ENCODE data around the gene ANO8.
"Not testable (repeated sequence)": the region's sequence is repeated elsewhere in the genome, so short reads cannot be mapped to it uniquely, and the experiment has no call there.

ANO8 gene

DNA sequence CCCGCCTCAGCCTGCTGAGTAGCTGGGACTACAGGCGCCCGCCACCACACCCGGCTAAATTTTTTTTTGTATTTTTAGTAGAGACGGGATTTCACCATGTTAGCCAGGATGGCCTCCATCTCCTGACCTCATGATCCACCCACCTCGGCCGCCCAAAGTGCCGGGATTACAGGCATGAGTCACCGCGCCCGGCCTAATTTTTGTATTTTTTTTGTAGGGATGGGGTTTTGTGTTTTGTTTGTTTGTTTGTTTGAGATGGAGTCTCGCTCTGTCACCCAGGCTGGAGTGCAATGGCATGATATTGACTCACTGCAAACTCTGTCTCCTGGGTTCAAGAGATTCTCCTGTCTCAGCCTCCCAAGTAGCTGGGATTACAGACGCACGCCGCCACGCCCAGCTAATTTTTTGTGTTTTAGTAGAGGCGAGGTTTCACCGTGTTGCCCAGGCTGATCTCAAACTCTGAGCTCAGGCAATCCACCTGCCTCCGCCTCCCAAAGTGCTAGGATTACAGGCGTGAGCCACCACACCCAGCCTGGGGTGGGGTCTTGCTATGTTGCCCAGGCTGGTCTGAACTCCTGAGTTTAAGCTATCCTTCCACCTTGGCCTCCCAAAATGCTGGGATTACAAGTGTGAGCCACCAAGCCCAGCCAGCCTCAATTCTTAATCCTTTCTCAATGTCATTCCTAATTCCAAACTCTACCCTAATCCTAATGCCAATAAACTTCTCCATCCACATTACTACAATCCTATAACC, 29.4 kb upstream of the ANO8 start:
- H3K27ac ChIP-seq (ENCODE audit: insufficient read depth, low read length, poor library complexity, severe bottlenecking); H3K9me3 ChIP-seq (ENCODE audit: control insufficient read depth, low read length); H3K4me3 ChIP-seq (ENCODE audit: insufficient read depth, low read depth, low read length, poor library complexity, severe bottlenecking); DNase-seq; H3K36me3 ChIP-seq (ENCODE audit: control insufficient read depth, insufficient read depth, low read length); H3K4me1 ChIP-seq (ENCODE audit: control insufficient read depth, insufficient read depth, low read length, poor library complexity, severe bottlenecking); H3K27me3 ChIP-seq (replicated peaks; ENCODE audit: control insufficient read depth, insufficient read depth, low read length, poor library complexity, severe bottlenecking): not testable (repeated sequence)

DNA sequence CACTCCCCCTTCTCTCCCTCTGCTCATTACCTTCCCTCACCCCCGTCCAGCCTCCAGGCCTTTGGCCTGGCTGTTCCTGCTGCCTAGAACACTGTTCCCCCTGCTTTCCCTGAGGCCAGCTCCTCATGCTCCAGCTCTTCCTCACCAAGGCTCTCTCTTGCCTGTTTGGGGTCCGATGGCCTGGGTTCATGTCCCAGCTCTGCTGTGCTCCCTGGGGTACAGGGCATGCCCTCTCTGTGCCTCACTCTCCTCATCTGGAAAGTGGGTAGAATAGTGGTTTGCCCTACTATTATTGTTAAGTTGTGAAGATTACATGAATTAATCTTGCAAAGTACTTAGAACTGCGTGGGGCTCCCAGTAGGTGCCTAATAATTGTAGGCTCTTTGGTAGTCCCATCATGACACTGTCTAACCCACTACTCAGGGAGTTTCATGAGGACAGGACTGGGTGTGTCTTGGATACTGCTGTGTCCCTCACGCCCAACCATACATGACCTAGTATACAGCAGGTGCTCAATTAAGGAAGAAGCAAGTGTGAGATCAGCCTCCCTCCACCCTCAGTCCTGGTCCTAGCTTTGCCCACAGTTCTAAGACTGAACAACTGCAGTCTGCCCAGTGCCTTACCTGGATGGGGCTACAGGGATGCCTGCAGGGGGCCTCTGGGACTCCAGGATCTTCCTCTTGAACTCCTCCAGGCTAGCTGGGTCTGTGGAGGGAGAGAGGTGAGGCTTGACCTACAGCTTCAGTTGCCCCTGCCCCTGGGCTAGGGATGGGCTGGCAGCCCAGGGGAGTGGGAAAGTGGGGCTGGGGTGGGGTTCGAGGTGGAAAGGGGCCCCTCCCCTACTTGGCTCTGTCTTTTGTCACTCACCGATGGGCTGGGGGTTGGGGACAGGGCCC, 25.5 kb upstream of the ANO8 start:
- Histone ChIP-seq H3K9me3 (ENCODE audit: control insufficient read depth, low read length) (no peaks in the 10 kb centered on the region), H3K27ac (ENCODE audit: insufficient read depth, low read length, poor library complexity, severe bottlenecking) (no peak overlapping the region), H3K4me3 (ENCODE audit: insufficient read depth, low read depth, low read length, poor library complexity, severe bottlenecking) (no peak overlapping the region), H3K4me1 (ENCODE audit: control insufficient read depth, insufficient read depth, low read length, poor library complexity, severe bottlenecking) (no peaks in the 10 kb centered on the region), H3K36me3 (ENCODE audit: control insufficient read depth, insufficient read depth, low read length) (no peaks in the 10 kb centered on the region), H3K27me3 (replicated peaks; ENCODE audit: control insufficient read depth, insufficient read depth, low read length, poor library complexity, severe bottlenecking) (no peaks in the 10 kb centered on the region)
- DNase-seq: no peak

DNA sequence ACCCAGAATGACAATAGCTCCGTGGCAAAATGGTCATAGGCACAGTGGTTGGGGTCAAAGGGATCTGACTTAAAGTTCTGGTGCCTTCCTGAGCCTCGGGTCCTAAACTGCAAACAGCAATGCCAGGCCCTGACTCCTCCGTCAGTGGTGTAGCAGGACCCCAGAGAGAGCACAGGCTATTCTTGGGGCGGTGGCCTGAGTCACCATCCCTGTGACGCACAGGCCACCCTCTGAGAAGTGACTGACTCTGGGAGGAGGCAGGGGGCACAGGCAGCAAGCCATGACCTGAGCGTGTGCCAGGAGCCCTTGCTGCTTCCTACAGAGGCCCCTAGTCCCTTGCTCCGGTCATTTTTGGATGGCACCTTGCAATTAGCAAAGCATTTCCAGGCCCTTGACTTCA, 23.7 kb upstream of the ANO8 start:
- Histone ChIP-seq H3K9me3 (ENCODE audit: control insufficient read depth, low read length) (no peaks in the 10 kb centered on the region), H3K36me3 (ENCODE audit: control insufficient read depth, insufficient read depth, low read length) (no peaks in the 10 kb centered on the region), H3K27me3 (replicated peaks; ENCODE audit: control insufficient read depth, insufficient read depth, low read length, poor library complexity, severe bottlenecking) (no peaks in the 10 kb centered on the region), H3K4me1 (ENCODE audit: control insufficient read depth, insufficient read depth, low read length, poor library complexity, severe bottlenecking) (no peaks in the 10 kb centered on the region), H3K4me3 (ENCODE audit: insufficient read depth, low read depth, low read length, poor library complexity, severe bottlenecking) (no peak overlapping the region), H3K27ac (ENCODE audit: insufficient read depth, low read length, poor library complexity, severe bottlenecking) (no peak overlapping the region)
- no peak for DNase-seq

DNA sequence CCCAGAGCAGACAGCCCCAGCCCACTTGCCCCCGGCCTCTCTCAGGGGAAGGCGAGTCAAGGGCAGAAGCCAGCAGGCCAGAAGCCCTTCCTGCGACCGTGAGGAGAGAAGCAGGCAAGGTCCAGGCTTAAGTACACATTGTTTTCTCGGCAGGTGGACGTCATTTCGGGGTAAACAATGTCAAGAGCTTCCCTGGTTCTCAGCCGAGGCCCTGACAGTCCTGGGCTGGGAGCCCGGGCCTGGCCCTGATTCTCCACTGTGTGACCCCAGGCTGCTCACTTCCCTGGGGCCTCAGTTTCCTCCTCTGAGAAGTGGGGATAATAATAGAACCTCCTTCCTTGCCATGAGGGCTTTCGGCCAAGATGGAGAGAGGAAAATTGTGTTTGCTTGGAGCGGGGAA, 23.1 kb upstream of the ANO8 start:
- no peak for DNase-seq
- Histone ChIP-seq H3K27me3 (replicated peaks; ENCODE audit: control insufficient read depth, insufficient read depth, low read length, poor library complexity, severe bottlenecking) (no peaks in the 10 kb centered on the region), H3K27ac (ENCODE audit: insufficient read depth, low read length, poor library complexity, severe bottlenecking) (no peak overlapping the region), H3K4me3 (ENCODE audit: insufficient read depth, low read depth, low read length, poor library complexity, severe bottlenecking) (no peak overlapping the region), H3K9me3 (ENCODE audit: control insufficient read depth, low read length) (no peaks in the 10 kb centered on the region), H3K4me1 (ENCODE audit: control insufficient read depth, insufficient read depth, low read length, poor library complexity, severe bottlenecking) (no peaks in the 10 kb centered on the region), H3K36me3 (ENCODE audit: control insufficient read depth, insufficient read depth, low read length) (no peaks in the 10 kb centered on the region)

DNA sequence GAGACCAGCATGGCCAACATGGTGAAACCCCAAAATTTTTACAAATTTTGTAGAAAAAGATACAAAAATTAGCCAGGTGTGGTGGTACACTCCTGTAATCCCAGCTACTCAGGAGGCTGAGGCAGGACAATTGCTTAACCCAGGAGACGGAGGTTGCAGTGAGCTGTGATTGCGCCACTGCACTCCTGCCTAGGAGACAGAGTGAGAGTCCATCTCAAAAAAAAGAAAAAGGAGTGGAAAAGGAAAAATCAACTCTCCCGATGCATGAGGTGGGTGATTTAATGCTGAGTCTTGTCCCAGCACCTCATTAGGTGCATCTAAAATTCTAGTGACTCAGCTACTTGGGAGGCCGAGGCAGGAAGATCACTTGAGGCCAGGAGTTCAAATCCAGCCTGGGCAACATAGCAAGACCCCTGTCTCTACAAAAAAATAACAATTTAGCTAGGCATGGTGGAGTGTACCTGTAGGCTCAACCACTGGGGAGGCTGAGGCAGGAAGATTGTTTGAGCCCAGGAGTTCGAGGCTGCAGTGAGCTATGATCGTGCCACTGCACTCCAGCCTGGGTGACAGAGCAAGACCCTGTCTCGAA, 22.5 kb upstream of the ANO8 start:
- H3K4me1 ChIP-seq (ENCODE audit: control insufficient read depth, insufficient read depth, low read length, poor library complexity, severe bottlenecking): no peaks in the 10 kb centered on the region
- DNase-seq: no peak
- no peaks in the 10 kb centered on the region for H3K36me3 ChIP-seq (ENCODE audit: control insufficient read depth, insufficient read depth, low read length)
- H3K27me3 ChIP-seq (replicated peaks; ENCODE audit: control insufficient read depth, insufficient read depth, low read length, poor library complexity, severe bottlenecking): no peaks in the 10 kb centered on the region
- no peak overlapping the region for H3K27ac ChIP-seq (ENCODE audit: insufficient read depth, low read length, poor library complexity, severe bottlenecking)
- H3K4me3 ChIP-seq (ENCODE audit: insufficient read depth, low read depth, low read length, poor library complexity, severe bottlenecking): no peak overlapping the region
- no peaks in the 10 kb centered on the region for H3K9me3 ChIP-seq (ENCODE audit: control insufficient read depth, low read length)

DNA sequence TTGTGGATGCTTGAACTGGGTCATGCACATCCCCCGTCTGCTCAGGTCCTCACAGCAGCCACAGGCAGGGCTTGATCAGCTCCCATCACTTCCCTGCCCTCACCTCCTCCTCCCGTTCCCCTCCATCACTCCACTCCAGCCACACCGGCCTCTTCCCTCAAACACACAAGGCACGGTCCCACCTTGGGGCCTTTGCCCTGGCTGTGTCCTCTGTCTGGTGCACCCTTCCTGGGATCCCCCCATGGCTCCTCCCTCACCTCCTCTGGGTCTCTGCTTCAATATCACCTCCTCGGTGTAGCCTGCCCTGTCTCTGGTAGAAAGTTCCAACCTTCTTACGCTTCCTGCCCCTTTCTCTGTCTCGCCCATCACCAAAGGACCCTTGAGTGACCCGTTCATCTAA, 18.7 kb upstream of the ANO8 start:
- Histone ChIP-seq H3K4me3 (ENCODE audit: insufficient read depth, low read depth, low read length, poor library complexity, severe bottlenecking) (no peak overlapping the region), H3K27ac (ENCODE audit: insufficient read depth, low read length, poor library complexity, severe bottlenecking) (no peak overlapping the region), H3K9me3 (ENCODE audit: control insufficient read depth, low read length) (no peaks in the 10 kb centered on the region), H3K36me3 (ENCODE audit: control insufficient read depth, insufficient read depth, low read length) (no peaks in the 10 kb centered on the region), H3K4me1 (ENCODE audit: control insufficient read depth, insufficient read depth, low read length, poor library complexity, severe bottlenecking) (no peaks in the 10 kb centered on the region), H3K27me3 (replicated peaks; ENCODE audit: control insufficient read depth, insufficient read depth, low read length, poor library complexity, severe bottlenecking) (no peaks in the 10 kb centered on the region)
- no peak for DNase-seq

DNA sequence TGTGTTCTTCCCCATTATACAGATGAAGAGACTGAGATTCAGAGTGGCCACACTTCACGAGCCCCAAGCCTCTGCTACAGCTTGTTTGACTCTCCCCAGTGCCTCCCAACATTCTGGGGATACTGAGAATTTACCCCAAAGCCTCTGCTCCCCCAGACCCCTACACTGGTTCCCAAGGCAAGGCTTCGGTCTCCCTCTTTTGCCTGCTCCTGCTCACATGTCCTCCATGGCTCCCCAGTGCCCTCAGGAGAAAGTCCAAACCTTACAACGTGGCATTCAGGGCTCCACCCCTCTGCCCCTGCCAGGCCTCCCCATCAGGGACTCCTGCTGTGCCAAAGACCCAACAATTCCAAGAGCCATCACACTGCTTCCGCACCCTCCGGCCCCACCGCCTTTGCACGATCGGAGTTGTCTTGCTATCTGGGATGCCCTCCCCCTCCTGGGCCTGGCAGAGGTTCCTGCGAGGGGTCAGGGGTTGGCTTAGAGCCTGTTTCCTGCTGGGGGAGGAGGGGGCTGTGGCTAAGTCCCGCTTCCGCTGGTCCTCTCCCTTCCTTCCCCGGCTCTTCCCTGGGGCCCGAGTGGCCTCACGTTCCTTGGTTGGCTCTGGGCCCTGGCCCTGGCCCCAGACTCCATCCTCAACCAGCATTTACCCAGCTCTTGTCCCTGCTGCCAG, 18.1 kb upstream of the ANO8 start:
- no peak overlapping the region for H3K27ac ChIP-seq (ENCODE audit: insufficient read depth, low read length, poor library complexity, severe bottlenecking)
- DNase-seq: no peak

DNA sequence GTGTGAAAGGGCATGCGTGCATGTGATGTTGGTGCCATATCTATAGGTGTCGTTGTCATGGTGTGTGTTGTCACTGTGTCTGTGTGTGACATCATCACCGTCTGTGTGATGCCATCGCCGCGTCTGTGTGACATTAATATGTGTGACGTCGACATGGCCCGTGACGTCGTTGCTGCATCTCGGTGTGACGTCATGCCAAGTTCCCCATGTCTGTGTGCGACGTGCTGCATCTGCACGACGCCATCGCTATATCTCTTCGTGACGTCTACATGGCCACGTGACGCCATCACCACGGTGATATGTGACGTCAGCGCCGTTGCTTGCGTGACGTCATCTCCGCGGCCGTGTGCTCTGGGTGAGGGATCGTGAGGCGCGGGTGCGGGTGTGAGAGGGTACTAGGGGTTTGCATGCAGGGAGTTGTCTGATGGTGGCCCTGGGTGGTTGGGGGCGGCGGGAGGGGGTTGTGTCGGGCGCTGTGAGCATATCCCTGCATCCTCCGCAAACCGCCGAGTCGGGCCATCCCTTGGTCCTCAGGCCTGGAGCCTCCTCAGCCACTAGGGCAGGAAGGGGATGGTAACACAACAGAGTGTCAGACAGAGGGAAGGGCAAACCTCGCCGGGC, 17.3 kb upstream of the ANO8 start:
- peaks cover 4% of the 10 kb centered on the region for H3K27me3 ChIP-seq (replicated peaks; ENCODE audit: control insufficient read depth, insufficient read depth, low read length, poor library complexity, severe bottlenecking)
- H3K9me3 ChIP-seq (ENCODE audit: control insufficient read depth, low read length): no peaks in the 10 kb centered on the region
- DNase-seq: no peak
- H3K36me3 ChIP-seq (ENCODE audit: control insufficient read depth, insufficient read depth, low read length): no peaks in the 10 kb centered on the region
- no peak overlapping the region for H3K27ac ChIP-seq (ENCODE audit: insufficient read depth, low read length, poor library complexity, severe bottlenecking)
- no peak overlapping the region for H3K4me3 ChIP-seq (ENCODE audit: insufficient read depth, low read depth, low read length, poor library complexity, severe bottlenecking)
- H3K4me1 ChIP-seq (ENCODE audit: control insufficient read depth, insufficient read depth, low read length, poor library complexity, severe bottlenecking): no peaks in the 10 kb centered on the region

More for the DNA sequence above, 18.1 kb upstream of the ANO8 start:
- Histone ChIP-seq H3K9me3 (ENCODE audit: control insufficient read depth, low read length) (no peaks in the 10 kb centered on the region), H3K4me1 (ENCODE audit: control insufficient read depth, insufficient read depth, low read length, poor library complexity, severe bottlenecking) (no peaks in the 10 kb centered on the region), H3K4me3 (ENCODE audit: insufficient read depth, low read depth, low read length, poor library complexity, severe bottlenecking) (no peak overlapping the region), H3K27me3 (replicated peaks; ENCODE audit: control insufficient read depth, insufficient read depth, low read length, poor library complexity, severe bottlenecking) (no peaks in the 10 kb centered on the region), H3K36me3 (ENCODE audit: control insufficient read depth, insufficient read depth, low read length) (no peaks in the 10 kb centered on the region)

DNA sequence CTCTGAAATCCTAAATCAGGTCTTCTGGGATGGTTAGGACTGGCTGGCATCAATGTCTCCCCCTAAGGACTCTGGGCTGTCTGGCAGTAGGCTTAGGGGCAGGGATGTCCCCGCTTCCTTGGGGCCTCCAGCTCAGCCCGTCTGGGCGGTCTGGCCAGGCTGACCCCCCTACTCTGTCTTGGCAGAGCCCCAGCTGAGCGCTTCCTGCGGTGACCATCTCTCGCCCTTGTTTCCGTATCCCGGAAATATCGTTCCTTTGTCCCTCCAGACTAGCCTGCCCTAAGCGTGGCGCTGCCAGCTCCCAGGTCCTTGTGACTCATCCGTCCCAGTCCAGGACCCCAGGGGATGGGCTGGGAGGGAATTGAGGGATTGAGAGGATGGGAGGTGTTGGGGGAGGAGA, 14.0 kb upstream of the ANO8 start:
- DNase-seq: no peak
- peaks cover 4% of the 10 kb centered on the region for H3K27me3 ChIP-seq (replicated peaks; ENCODE audit: control insufficient read depth, insufficient read depth, low read length, poor library complexity, severe bottlenecking)
- no peaks in the 10 kb centered on the region for H3K9me3 ChIP-seq (ENCODE audit: control insufficient read depth, low read length)
- H3K4me1 ChIP-seq (ENCODE audit: control insufficient read depth, insufficient read depth, low read length, poor library complexity, severe bottlenecking): no peaks in the 10 kb centered on the region
- H3K36me3 ChIP-seq (ENCODE audit: control insufficient read depth, insufficient read depth, low read length): no peaks in the 10 kb centered on the region
- no peak overlapping the region for H3K27ac ChIP-seq (ENCODE audit: insufficient read depth, low read length, poor library complexity, severe bottlenecking)
- no peak overlapping the region for H3K4me3 ChIP-seq (ENCODE audit: insufficient read depth, low read depth, low read length, poor library complexity, severe bottlenecking)
